NOMO-1 treated with dmso at 0.1 percent for 144 hours (cell line): ENCODE results near the gene ARMH1.
"Not testable (repeated sequence)": the region's sequence is repeated elsewhere in the genome, so short reads cannot be mapped to it uniquely, and the experiment has no call there.

Source experiments
- DNase-seq: peaks from one replicate; lab custom pipeline; 2025; ENCODE audit not compliant: unreplicated experiment; lab: John Stamatoyannopoulos, UW

Gene ARMH1

DNA sequence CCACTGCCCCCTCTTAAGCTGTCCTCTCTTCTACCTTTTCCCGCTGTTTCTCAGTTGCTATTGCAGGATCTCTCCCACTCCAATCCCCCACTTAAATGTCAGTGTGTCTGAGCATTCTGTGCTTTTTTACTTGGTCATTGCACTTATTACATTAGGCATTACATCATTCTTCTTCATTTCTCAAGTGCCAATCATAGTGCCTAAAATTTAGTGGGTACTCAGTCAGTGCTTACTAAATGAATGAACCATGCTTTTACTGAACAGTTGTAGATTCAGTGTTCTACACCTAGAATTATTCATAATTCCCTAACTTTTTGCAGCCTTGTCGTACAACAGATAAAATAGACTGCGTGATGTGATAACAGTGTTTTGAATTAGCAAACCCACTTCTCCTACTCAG lies 19.4 kb downstream of the ARMH1 start:
- DNase-seq, result no peak

DNA sequence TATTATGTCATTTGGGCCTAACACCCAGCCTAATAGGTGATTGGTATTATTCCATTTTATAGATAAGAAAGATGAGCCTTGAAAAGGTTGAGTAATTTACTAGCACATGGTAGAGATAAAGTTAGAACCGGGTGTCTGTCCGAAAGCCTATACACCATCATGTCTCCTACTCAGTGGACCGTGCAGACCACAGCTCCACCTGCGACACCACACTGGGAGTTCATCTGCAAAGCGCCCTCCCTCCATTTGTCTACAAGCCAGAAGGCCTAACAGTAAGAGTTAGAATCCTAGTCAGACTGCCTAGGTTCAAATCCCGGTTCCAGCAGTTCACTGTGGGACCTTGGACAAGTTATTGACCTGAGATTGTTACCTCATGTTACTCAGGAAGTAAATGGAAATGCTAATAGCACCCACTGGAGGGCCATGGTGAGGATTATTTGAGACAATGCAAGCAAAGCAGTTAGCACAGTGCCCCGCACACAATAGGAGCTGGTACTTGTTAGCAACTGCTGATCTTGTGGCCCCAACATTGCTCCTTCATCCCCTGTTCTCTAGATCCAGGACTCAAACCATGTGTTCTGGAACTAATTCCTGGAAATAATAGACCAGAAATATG lies 20.5 kb downstream of the ARMH1 start:
- no peak for DNase-seq

GRCh38 chr1:44695671-44696070 lies 21.2 kb downstream of the ARMH1 start:
- DNase-seq, result no peak

DNA sequence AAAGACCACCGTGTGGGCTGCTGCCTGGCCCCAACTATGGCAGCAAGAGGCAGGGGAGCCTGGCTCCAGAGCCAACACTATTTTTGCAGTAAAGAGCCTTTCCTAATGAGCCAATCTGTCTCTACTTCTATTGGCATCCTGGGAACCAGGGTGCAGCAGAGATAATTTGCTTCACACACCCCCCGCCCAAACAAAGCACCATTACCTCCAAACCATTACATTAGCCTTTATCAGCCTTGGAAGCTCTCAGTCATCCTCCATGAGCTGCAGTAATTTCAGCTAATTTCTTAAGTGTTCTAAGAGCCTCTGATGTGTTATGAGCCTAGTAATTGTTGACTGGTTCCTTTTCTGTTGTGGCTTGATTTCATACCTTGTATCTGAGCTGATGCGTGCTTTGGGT lies 21.6 kb downstream of the ARMH1 start:
- DNase-seq, result no peak

DNA sequence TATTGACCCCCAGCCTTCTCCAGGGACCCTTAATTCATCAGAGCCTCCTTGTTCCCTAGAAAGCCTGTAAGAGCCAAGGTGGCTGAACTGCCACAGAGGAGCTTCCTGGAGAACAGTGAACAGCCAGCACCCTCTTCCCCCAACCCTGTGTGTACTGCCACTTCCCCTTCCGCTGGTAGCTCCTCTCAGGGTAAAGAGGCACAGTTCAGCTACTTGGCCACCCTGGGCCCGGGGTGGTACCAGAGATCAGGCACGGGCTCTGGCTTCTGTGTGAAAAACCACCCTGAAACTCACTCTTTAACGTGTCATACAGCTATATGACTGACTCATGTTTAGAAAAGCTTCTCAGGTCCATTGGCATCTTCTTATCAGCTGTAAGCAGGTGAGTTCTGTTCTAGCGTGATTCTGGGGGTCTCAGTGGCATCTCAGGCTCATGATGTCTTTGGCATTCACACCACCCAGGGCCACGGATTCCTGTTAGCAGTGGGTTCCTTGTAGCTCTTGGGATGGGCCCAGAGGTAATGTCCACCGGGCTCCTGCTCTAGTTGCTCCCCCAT lies 22.4 kb downstream of the ARMH1 start:
- DNase-seq, result peak; percentile 61

DNA sequence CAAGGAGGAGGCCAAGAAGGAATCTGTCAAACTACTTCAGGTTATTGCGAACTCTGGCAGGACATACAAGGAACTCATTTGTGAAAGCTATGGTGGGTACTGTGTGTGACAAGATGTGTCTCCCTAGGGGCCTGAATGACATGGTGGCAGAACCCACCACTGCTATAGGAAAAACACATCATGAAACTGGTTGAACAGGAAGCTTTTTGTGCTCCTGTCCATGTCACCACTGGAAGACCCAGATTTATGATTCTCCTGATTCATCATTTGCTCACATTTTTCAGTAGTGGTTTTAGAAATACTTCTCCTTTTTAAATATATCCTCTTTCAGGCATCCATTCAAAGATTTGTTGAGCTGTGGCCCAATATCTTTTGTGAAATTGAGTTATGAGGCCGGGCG lies 23.6 kb downstream of the ARMH1 start:
- peak; percentile 76 for DNase-seq

DNA sequence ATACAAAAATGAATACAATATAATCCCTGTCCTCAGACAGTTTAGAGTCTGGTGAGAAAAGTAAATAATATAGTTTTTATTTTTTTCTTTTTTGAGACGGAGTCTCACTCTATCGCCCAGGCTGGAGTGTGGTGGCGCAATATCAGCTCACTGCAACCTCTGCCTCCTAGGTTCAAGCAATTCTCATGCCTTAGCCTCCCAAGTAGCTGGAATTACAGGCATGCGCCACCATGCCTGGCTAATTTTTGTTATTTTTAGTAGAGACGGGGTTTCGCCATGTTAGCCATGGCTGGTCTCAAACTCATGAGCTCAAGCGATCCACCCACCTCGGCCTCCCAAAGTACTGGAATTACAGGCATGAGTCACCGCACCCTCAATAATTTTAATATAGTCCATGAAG lies 24.9 kb downstream of the ARMH1 start:
- DNase-seq, result not testable (repeated sequence)

DNA sequence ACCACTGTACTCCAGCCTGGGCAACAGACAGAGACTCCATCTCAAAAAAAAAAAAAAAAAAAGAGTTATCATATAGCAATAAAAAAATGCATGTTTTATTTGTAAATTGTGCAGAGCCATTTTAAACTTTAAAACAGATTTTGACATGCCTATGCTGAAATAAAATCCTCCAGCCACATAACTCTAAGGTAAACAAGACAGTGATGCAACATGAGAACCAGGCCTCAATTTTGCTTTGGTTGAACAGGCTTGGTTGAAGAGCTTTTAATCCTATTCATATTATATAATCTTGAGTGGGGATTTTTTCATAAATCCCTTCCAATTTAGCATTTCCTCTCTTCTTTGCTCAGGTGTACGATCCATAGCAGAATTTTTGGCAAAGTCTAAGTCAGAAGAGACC lies 26.1 kb downstream of the ARMH1 start:
- no peak for DNase-seq

GRCh38 chr1:44701141-44701573 lies 26.6 kb downstream of the ARMH1 start:
- no peak for DNase-seq

DNA sequence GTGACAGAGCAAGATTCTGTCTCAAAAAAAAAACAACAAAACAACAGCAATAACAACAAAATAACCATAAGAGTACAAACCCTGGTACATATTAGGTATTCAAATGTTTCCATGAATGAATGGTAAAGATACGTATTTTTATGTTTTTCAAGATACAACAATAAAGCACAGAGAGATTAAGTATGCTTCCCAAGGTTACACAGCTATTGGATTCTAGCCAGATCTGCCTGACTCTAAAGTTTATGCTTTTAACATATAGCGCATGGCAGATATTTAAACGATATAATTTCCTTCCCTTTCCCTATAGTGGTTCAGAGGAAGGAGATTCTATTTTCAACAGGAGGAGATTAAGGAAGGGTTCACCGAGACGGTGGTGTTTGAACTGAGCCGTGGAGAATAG lies 31.0 kb downstream of the ARMH1 start:
- no peak for DNase-seq

- DNase-seq, result no peak
Observed at GRCh38 chr1:44705938-44706337, 31.4 kb downstream of the ARMH1 start.

- no peak for DNase-seq
Observed at GRCh38 chr1:44707112-44707881, 32.8 kb downstream of the ARMH1 start.

- DNase-seq, result peak; percentile 20
Observed at GRCh38 chr1:44707959-44708831, 33.7 kb downstream of the ARMH1 start.

DNA sequence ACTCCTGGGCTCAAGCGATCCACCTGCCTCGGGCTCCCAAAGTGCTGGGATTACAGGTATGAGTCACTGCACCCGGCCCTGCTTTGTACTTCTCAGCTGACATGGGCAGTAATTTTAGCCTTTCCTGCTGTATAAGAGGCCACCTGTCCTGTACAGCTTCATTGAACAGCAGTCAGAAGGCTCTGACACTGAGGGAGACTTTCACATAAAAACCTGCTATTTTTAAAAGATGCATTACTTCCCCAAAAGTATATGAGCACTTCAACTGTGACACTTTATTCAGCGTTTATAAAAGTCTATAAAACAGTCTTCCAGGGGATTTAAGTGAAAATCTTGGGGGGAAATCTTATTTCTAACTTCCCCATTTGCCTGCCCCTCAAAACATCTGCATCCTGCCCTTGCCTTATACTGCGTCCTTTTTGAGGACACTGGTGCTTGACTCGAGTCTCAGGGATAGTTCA lies 38.8 kb downstream of the ARMH1 start:
- DNase-seq, result no peak

DNA sequence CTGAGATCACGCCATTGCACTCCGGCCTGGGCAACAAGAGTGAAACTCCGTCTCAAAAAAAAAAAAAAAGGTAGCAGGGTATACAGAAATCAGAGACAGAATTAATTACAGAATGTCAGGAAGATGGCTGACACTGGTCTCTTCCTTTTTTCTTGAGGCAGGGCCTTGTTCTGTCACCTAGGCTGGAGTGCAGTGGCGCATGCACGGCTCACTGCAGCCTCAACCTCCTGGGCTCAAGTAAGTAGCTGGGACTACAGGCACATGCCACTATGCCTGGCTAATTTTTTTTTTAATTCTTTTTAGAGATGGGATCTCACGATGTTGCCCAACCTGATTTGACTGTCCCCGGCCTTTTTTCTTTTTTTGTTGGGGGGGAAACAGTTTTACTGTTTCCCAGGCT lies 40.0 kb downstream of the ARMH1 start:
- no peak for DNase-seq

DNA sequence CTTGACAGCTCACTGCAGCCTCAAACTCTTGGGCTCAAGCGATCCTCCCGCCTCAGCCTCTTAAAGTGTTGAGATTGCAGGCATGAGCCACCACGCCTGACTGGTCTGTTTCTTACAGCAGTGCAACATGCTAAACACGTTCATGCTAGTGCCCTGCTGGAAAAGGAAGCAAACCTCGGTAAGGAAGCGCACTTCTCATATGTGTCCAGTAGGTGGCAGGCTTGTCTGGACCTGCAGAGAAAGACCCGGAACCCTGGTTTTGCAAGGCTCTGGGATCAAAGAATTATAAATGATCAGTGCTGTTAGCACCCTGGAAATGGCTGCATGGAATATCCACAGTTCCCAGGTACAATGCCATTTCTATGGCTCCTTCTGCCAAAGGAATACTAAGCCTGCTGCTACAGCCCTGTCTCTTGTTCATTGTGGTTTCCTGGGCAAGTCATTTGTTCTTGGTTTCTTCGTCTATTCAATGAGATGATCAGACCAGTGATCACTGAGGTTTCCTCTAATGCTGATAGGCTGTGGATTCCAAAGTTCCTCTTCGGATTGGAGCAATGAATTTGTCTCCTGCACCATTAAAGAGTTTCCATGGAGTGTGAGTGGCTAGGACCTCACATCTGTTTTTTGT lies 40.5 kb downstream of the ARMH1 start:
- peak; percentile 66 for DNase-seq

GRCh38 chr1:44717156-44717555 lies 42.6 kb downstream of the ARMH1 start:
- no peak for DNase-seq

GRCh38 chr1:44717653-44718052 lies 43.1 kb downstream of the ARMH1 start:
- DNase-seq, result no peak

- DNase-seq, result no peak
Observed at GRCh38 chr1:44718091-44718490, 43.6 kb downstream of the ARMH1 start.

GRCh38 chr1:44719318-44719717 lies 44.8 kb downstream of the ARMH1 start:
- DNase-seq, result no peak

DNA sequence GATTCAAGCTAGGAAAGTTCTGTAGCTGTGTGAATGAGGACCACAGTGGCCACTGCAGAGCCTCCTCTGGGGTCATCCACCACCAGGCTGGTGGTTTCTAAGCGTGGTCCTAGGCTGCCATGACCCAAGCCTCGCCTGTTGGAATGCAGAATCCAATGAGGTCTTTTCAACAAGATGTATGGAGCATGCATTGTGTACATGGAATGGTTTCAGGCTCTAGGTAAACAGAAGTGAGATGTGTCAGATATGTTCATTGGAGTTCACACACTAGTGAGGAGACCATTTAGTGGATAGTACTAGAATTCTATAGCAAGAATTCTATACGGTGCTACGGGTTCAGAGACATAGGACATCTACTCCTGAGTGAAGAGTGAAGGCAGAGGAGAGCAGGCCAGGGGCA lies 45.8 kb downstream of the ARMH1 start:
- DNase-seq, result no peak
